Testis (tissue), 3 donors: ENCODE measurements around the gene UBC. TPM values are rescaled to one million over a fixed set of nuclear protein-coding genes. Genes with fewer than 3 reads are reported as not detected.

ENCODE experiments used
- DNase-seq: peaks from one replicate; pipeline ENCODE4 v3.0.0-alpha.2; 2019
- H3K27ac ChIP-seq, 2 donors: fragments of 200-600 bp; sonication (generic); one replicate each; pipeline ENCODE4 v1.5.1; 2019
- H3K27me3 ChIP-seq: fragments of 200-600 bp; sonication (generic); one replicate; pipeline ENCODE4 v1.5.1; 2019
- H3K36me3 ChIP-seq: fragments of 200-600 bp; sonication (generic); one replicate; pipeline ENCODE4 v1.5.1; 2017; ENCODE audit warnings: low read depth; ENCODE audit errors: missing control alignments
- H3K4me1 ChIP-seq: fragments of 200-600 bp; sonication (generic); one replicate; pipeline ENCODE4 v1.5.1; 2019
- H3K4me3 ChIP-seq, 2 donors: fragments of 200-600 bp; sonication (generic); one replicate each; pipeline ENCODE4 v1.5.1; 2017 to 2019
- H3K9me3 ChIP-seq: fragments of 200-600 bp; sonication (generic); one replicate; pipeline ENCODE4 v1.5.1; 2017
- POLR2A ChIP-seq: fragments of 450-650 bp; IDR thresholded peaks from one replicate; pipeline ENCODE4 v1.6.1; 2017; ENCODE audit warnings: antibody characterized with exemption, mild to moderate bottlenecking, moderate library complexity
- WGBS, 2 donors: methylation state at CpG; one replicate each; pipeline ENCODE4 v1.1.5; 2018; 5-methylcytosine and 5-hydroxymethylcytosine counted together
- intact Hi-C: fragments of 100-400 bp; cut with DNase I; formaldehyde crosslinking; loops from one replicate; pipeline ENCODE4 v1.15.1; 2023; ENCODE audit warnings: low total_unique reads
- polyA plus RNA-seq: library from polyadenylated mRNA; stranded (reverse); fragments of 350-450 nt; fragmentation: Illumina TruSeq; extraction: RNeasy Lipid Tissue Mini Kit (QIAGEN cat#74804); gene quantifications from one replicate; pipeline ENCODE4 v1.2.3, GENCODE V29; 2014; ENCODE audit warnings: low read depth, low replicate concordance; ENCODE audit not compliant: insufficient read depth
- total RNA-seq, 2 donors: library from RNA; depleted of rRNA; stranded (reverse); fragments of >200 nt; gene quantifications; one replicate each; pipeline ENCODE4 v1.2.3, GENCODE V29; 2016
- TF ChIP-seq, protein P1 (sequence below), 3 experiments: fragments of 450-650 bp in 2 of 3; fragments of 200-600 bp in 1 of 3; sonication (generic) in 1 of 3; IDR thresholded peaks; one replicate each; pipeline ENCODE4 v1.5.1; 2016 to 2019; ENCODE audit warnings: antibody characterized with exemption in 3 of 3, mild to moderate bottlenecking in 2 of 3, moderate library complexity in 1 of 3

Gene UBC
- total and polyA plus RNA-seq, 3 donors from 2014 or later: 1,262 to 2,678 (median 1,458) TPM

DNA sequence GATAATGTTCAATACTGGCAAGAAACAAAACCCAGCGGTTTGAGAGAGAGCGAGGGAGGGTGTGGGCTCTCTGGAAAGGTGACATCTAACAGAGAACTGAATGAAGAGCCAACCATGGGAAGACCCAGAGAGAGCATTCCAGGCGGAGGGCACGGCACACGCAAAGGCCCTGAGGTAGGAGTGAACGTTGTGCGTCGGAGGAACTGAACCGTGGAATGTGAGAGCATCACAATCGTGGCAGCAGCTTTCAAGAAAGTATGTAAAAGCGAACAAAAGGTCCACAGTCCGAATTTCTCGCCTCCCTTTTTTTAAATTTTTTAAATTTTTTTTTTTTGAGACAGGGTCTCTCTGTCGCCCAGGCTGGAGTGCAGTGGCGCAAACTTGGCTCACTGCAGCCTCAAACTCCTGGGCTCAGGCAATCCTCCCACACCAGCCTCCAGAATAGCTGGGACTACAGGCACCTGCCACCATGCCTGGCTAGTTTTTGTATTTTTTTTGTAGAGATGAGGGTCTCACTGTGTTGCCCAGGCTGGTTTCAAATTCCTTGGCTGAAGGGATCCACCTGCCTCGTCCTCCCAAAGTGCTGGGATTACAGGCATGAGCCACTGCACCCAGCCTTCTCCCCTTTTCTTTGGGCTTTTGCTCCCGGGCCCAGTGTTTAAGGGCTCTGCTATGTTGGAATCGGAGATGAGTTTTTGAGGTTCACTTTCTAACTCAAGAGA, 35.5 kb downstream of the UBC start:
- no peaks in the 10 kb centered on the region for H3K9me3 ChIP-seq
- no peak overlapping the region for H3K4me3 ChIP-seq
- no peak overlapping the region for H3K27ac ChIP-seq
- DNase-seq: no peak
- TF ChIP-seq, protein P1, sequence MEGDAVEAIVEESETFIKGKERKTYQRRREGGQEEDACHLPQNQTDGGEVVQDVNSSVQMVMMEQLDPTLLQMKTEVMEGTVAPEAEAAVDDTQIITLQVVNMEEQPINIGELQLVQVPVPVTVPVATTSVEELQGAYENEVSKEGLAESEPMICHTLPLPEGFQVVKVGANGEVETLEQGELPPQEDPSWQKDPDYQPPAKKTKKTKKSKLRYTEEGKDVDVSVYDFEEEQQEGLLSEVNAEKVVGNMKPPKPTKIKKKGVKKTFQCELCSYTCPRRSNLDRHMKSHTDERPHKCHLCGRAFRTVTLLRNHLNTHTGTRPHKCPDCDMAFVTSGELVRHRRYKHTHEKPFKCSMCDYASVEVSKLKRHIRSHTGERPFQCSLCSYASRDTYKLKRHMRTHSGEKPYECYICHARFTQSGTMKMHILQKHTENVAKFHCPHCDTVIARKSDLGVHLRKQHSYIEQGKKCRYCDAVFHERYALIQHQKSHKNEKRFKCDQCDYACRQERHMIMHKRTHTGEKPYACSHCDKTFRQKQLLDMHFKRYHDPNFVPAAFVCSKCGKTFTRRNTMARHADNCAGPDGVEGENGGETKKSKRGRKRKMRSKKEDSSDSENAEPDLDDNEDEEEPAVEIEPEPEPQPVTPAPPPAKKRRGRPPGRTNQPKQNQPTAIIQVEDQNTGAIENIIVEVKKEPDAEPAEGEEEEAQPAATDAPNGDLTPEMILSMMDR (IDR thresholded peaks at IDR 0.05): no peak
- TF ChIP-seq POLR2A: no peak
- no peaks in the 10 kb centered on the region for H3K4me1 ChIP-seq
- intact Hi-C loops: no loop called here
- H3K36me3 ChIP-seq: no peaks in the 10 kb centered on the region
- WGBS, 2 donors: 79 to 89% methylated on average over 18 of the region's 18 CpGs
- no peaks in the 10 kb centered on the region for H3K27me3 ChIP-seq

DNA sequence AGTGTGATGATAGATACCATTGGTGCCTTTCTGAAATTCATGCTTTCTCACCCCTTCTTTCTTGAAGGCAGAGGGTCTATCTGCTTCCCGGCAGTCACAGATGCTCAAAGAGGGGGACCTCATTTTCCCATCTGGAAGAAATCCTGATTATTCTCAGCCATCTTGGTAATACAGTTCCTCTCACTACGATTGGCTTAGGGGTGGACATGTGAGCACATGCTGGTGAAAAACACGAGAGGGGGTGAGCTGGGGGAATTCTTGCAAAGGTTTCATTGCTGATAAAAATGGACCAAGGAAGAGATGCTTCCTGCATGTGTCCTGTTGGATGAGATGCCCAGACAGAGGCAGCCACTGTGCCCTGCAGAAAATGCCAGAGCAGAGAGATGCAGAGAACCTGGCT, 37.0 kb downstream of the UBC start:
- Histone ChIP-seq H3K27ac (no peak overlapping the region), H3K4me3 (no peak overlapping the region), H3K27me3 (no peaks in the 10 kb centered on the region), H3K36me3 (no peaks in the 10 kb centered on the region), H3K9me3 (no peaks in the 10 kb centered on the region), H3K4me1 (no peaks in the 10 kb centered on the region)
- intact Hi-C loops: no loop called here
- TF ChIP-seq POLR2A: no peak
- TF ChIP-seq, protein P1 (IDR thresholded peaks at IDR 0.05): no peak
- WGBS, 2 donors: 71% methylated on average over 3 of the region's 3 CpGs
- DNase-seq: no peak

DNA sequence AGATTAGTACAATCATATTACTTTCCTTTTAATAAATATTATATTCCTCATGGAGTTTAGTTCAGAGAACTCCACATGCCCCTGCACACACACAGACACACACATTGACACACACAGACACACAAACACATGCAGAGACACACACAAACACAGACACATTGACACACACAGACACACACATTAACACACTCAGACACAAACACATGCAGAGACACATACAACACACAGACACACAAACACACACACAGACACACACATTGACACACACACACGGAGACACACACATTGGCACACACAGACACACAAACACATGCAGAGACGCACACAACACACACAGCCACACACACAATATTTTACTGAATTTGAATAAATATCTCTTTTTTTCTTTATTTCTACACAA, 38.3 kb downstream of the UBC start:
- 63 to 90% methylated on average over 2 of the region's 2 CpGs for WGBS, 2 donors
- intact Hi-C loops: no loop called here

DNA sequence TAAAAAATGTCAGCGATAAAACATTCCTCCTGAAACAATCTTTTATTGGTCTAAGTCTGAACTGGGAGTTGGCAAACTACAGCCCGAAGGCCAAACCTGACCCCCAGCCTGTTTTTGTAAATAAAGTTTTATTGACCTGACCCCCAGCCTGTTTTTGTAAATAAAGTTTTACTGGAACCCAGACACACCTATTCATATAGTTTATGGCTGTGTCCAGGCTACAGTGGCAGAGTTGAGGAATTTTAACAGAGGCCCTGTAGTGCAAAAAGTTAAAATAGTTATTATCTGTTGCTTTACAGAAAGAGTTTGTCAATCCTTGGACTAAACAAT, 38.7 kb downstream of the UBC start:
- Histone ChIP-seq H3K4me3 (no peak overlapping the region), H3K27ac (no peak overlapping the region), H3K9me3 (no peaks in the 10 kb centered on the region), H3K4me1 (no peaks in the 10 kb centered on the region), H3K27me3 (no peaks in the 10 kb centered on the region), H3K36me3 (no peaks in the 10 kb centered on the region)
- WGBS, 2 donors: 74 to 81% methylated on average over 2 of the region's 2 CpGs
- no peak for TF ChIP-seq POLR2A
- TF ChIP-seq, protein P1 (IDR thresholded peaks at IDR 0.05): no peak
- intact Hi-C loops: no loop called here
- no peak for DNase-seq

More for the DNA sequence above, 38.3 kb downstream of the UBC start:
- DNase-seq: no peak
- Histone ChIP-seq H3K4me1 (no peaks in the 10 kb centered on the region), H3K36me3 (no peaks in the 10 kb centered on the region), H3K27ac (no peak overlapping the region), H3K4me3 (no peak overlapping the region), H3K27me3 (no peaks in the 10 kb centered on the region), H3K9me3 (no peaks in the 10 kb centered on the region)
- TF ChIP-seq, protein P1 (IDR thresholded peaks at IDR 0.05): no peak
- TF ChIP-seq POLR2A: no peak
